Smooth muscle cell (in vitro differentiated cells): ENCODE data around the gene MAGED2. TPM values are rescaled to one million over a fixed set of nuclear protein-coding genes. Genes with fewer than 3 reads are reported as not detected.
"Not testable (repeated sequence)": the region's sequence is repeated elsewhere in the genome, so short reads cannot be mapped to it uniquely, and the experiment has no call there.

Experiments used
- DNase-seq: peaks from one replicate; lab custom pipeline; 2025; ENCODE audit not compliant: unreplicated experiment; lab: John Stamatoyannopoulos, UW
- H2AFZ ChIP-seq: fragments of 200-600 bp; sonication (generic); 2 replicates; pipeline ENCODE4 v1.6.0; 2016; ENCODE audit warnings: antibody characterized with exemption, low read depth, mild to moderate bottlenecking
- H3F3A ChIP-seq: fragments of 200-600 bp; sonication (generic); 2 replicates; pipeline ENCODE4 v1.6.0; 2017; ENCODE audit warnings: antibody characterized with exemption, low read depth
- H3K27ac ChIP-seq: fragments of 200-600 bp; sonication (generic); 2 replicates; pipeline ENCODE4 v1.5.1; 2016; ENCODE audit warnings: low read depth, mild to moderate bottlenecking
- H3K27me3 ChIP-seq: fragments of 200-600 bp; sonication (generic); 2 replicates; pipeline ENCODE4 v1.6.1; 2016; ENCODE audit warnings: low read depth, mild to moderate bottlenecking
- H3K36me3 ChIP-seq: fragments of 200-600 bp; sonication (generic); 2 replicates; pipeline ENCODE4 v1.5.1; 2016; ENCODE audit warnings: low read depth
- H3K4me1 ChIP-seq: fragments of 200-600 bp; sonication (generic); 2 replicates; pipeline ENCODE4 v1.5.1; 2016; ENCODE audit warnings: low read depth
- H3K4me2 ChIP-seq: fragments of 200-600 bp; sonication (generic); 2 replicates; pipeline ENCODE4 v1.6.0; 2016; ENCODE audit warnings: mild to moderate bottlenecking
- H3K4me3 ChIP-seq: fragments of 200-600 bp; sonication (generic); 2 replicates; pipeline ENCODE4 v1.5.1; 2016; ENCODE audit warnings: mild to moderate bottlenecking
- H3K79me2 ChIP-seq: fragments of 200-600 bp; sonication (generic); 2 replicates; pipeline ENCODE4 v1.6.0; 2016; ENCODE audit warnings: low read depth, mild to moderate bottlenecking
- H3K9ac ChIP-seq: fragments of 200-600 bp; sonication (generic); 2 replicates; pipeline ENCODE4 v1.6.0; 2016; ENCODE audit warnings: low read depth
- H3K9me3 ChIP-seq: fragments of 200-600 bp; sonication (generic); replicated peaks from 2 replicates; pipeline ENCODE4 v1.5.1; 2016; ENCODE audit warnings: low read depth
- H4K20me1 ChIP-seq: fragments of 200-600 bp; sonication (generic); 2 replicates; pipeline ENCODE4 v1.6.0; 2016; ENCODE audit warnings: low read depth
- CTCF ChIP-seq: fragments of 200-600 bp; sonication (generic); IDR thresholded peaks from 2 replicates; pipeline ENCODE4 v1.5.1; 2017; ENCODE audit warnings: borderline replicate concordance, mild to moderate bottlenecking, antibody characterized with exemption; ENCODE audit not compliant: insufficient read depth, poor library complexity, severe bottlenecking
- WGBS: methylation state at CpG from one replicate; pipeline ENCODE4 v1.1.7; 2016; ENCODE audit warnings: low lambda C conversion rate; 5-methylcytosine and 5-hydroxymethylcytosine counted together
- polyA plus RNA-seq: library from polyadenylated mRNA; unstranded; fragments of >200 nt; fragmentation: Nextera tagmentation; extraction: Ambion mirVana; gene quantifications from 2 replicates; pipeline ENCODE4 v1.2.1, GENCODE V29; 2016
- total RNA-seq: library from RNA; depleted of rRNA; stranded (reverse); fragments of >200 nt; gene quantifications from 2 replicates; pipeline ENCODE4 v1.2.3, GENCODE V29; 2014

Gene MAGED2
- 488 and 603 TPM in 2 replicates for total RNA-seq
- 645 and 741 TPM in 2 replicates for polyA plus RNA-seq

GRCh38 chrX:54807524-54808108, at the start of gene MAGED2:
TSS of gene MAGED2 (plus strand) at chrX:54807745. CDS start at chrX:54809332, 1,587 bp downstream.
- Histone ChIP-seq H3K27ac (peak within 1 kb of the TSS; percentile 71), H3K36me3 (no peaks in the 10 kb centered on the region), H3K9ac (peak within 1 kb of the TSS; percentile 66), H2AFZ (no peak within 1 kb of the TSS), H3K4me3 (peak within 1 kb of the TSS; percentile 77), H3F3A (no peaks in the 10 kb centered on the region), H3K4me2 (peak within 1 kb of the TSS; percentile 81), H4K20me1 (peaks cover 35% of the 10 kb centered on the region), H3K9me3 (no peaks in the 10 kb centered on the region), H3K27me3 (no peaks in the 10 kb centered on the region), H3K79me2 (peaks cover 28% of the 10 kb centered on the region), H3K4me1 (no peaks in the 10 kb centered on the region)
- peak; percentile 10 for DNase-seq
- 37% methylated on average over 14 of the region's 17 CpGs for WGBS
- no peak for TF ChIP-seq CTCF

GRCh38 chrX:54758114-54759055, 49.2 kb upstream of the MAGED2 start:
- H3K4me3 ChIP-seq = no peak overlapping the region
- no peaks in the 10 kb centered on the region for H3K27me3 ChIP-seq
- H3K9me3 ChIP-seq = no peaks in the 10 kb centered on the region
- no peak for TF ChIP-seq CTCF
- H3K4me2 ChIP-seq = no peak overlapping the region
- H3F3A ChIP-seq = no peaks in the 10 kb centered on the region
- no peaks in the 10 kb centered on the region for H3K36me3 ChIP-seq
- H3K9ac ChIP-seq = no peak overlapping the region
- H3K4me1 ChIP-seq = no peaks in the 10 kb centered on the region
- no peak overlapping the region for H3K27ac ChIP-seq
- no peaks in the 10 kb centered on the region for H4K20me1 ChIP-seq
- H3K79me2 ChIP-seq = no peaks in the 10 kb centered on the region
- DNase-seq = no peak
- H2AFZ ChIP-seq = no peak overlapping the region
- WGBS = 72% methylated on average over 21 of the region's 21 CpGs

- DNase-seq, H4K20me1 ChIP-seq, H3K4me3 ChIP-seq, H3K4me2 ChIP-seq, H3K9me3 ChIP-seq, H3K36me3 ChIP-seq, H3K27me3 ChIP-seq, H3K27ac ChIP-seq, H3K79me2 ChIP-seq, H3F3A ChIP-seq, H3K4me1 ChIP-seq, H3K9ac ChIP-seq: not testable (repeated sequence)
- 63% methylated on average over 1 of the region's 2 CpGs for WGBS
- peak overlapping the region; percentile 58 for H2AFZ ChIP-seq
Measured at GRCh38 chrX:54774391-54775094, 33.0 kb upstream of the MAGED2 start.

- peaks cover 2% of the 10 kb centered on the region for H3K4me1 ChIP-seq
- H3K36me3 ChIP-seq = no peaks in the 10 kb centered on the region
- H4K20me1 ChIP-seq = no peaks in the 10 kb centered on the region
- no peak overlapping the region for H3K27ac ChIP-seq
- H3F3A ChIP-seq = no peaks in the 10 kb centered on the region
- no peaks in the 10 kb centered on the region for H3K27me3 ChIP-seq
- no peak for TF ChIP-seq CTCF
- H2AFZ ChIP-seq = no peak overlapping the region
- no peaks in the 10 kb centered on the region for H3K79me2 ChIP-seq
- no peaks in the 10 kb centered on the region for H3K9me3 ChIP-seq
- H3K4me2 ChIP-seq = no peak overlapping the region
- no peak for DNase-seq
- 78% methylated on average over 6 of the region's 6 CpGs for WGBS
- no peak overlapping the region for H3K9ac ChIP-seq
- H3K4me3 ChIP-seq = no peak overlapping the region
Measured at GRCh38 chrX:54776061-54776460, 31.5 kb upstream of the MAGED2 start.
